Right lobe of liver (tissue), 4 donors: ENCODE results near the gene SLC38A1.

ENCODE experiments used
- CTCF ChIP-seq, 4 donors: fragments of 200-600 bp in 3 of 4; fragments of 450-650 bp in 1 of 4; IDR thresholded peaks; one replicate each; pipeline versions ENCODE4 v1.5.1 to v1.8.0; 2016 to 2022; ENCODE audit warnings: antibody characterized with exemption in 4 of 4, mild to moderate bottlenecking in 2 of 4
- POLR2A ChIP-seq: fragments of 450-650 bp; IDR thresholded peaks from one replicate; pipeline ENCODE4 v1.6.1; 2017; ENCODE audit warnings: antibody characterized with exemption, mild to moderate bottlenecking
- donor health status: DM: no; HTN: no; CAD: no.
- donor health status: DM: no; HTN: no; CAD: no.
- donor health status: DM: no; HTN: yes; CAD: no.

GRCh38 chr12:46148327-46149078 is 120.3 kb downstream of the SLC38A1 start:
- TF ChIP-seq POLR2A (no peak), CTCF (IDR thresholded peaks at IDR 0.05) (no peak)
